8988T (cell line): ENCODE measurements around the gene ST3GAL6.
"Not testable (repeated sequence)": the region's sequence is repeated elsewhere in the genome, so short reads cannot be mapped to it uniquely, and the experiment has no call there.

Experiments used
- DNase-seq: peaks from one replicate; pipeline ENCODE4 v3.0.0; 2011

Gene ST3GAL6

DNA sequence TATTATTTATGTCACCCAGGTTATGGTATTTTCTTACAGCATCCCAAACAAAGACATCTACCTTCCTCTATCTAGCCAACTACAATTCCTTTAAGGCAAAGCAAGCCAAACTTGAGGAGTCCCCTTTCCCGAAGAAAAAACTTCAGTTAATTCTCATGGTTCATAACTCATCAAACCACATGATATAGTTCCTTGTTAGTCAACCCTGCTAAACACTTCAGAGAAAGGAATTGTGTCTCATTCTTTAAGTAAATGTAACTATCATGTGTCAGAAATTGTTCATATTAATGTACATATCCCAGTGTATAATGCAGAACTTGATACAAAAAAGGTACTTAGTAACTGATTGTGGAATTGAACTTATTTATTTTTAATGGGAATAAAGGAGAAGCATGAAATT is 44.4 kb downstream of the ST3GAL6 start:
- DNase-seq = no peak

- no peak for DNase-seq
These were observed 44.9 kb downstream of the ST3GAL6 start for GRCh38 chr3:98808071-98808470.

DNA sequence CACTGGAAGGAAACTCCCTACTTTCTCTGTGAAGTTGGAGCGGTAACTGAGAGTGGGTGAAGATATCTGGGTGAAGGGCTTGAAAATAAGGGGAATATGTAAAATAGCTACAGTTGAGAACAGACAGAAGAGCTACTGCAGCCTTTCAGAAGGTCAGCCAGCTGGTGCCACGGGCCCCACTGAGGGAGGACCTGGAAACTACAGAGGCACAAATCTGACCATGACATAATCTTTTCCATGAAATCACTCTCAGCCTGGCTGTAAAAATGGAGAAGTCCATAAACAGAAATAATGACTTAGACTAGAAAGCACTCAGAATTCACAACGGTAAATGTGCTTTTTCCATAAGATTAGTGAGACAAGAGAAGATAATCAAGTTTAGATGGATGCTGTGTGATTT is 46.4 kb downstream of the ST3GAL6 start:
- DNase-seq = no peak

DNA sequence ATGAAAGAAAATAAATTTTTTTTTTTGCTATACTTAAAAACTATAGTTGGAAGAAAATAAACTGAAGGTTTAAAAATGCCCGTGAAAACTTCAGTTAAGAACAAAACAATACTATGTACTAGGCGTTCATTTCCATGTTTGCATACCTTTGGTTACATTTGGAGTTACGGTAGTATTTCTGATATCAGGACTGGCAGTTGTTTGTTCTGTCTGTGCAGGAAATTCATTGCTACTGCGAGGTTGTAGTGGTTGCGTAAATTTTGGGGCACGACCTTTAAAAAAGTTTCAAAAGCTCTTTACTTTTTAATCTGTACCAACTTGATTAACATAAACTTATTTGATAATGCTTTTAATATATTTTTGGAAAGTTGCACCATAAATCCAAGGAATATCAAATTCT is 47.9 kb downstream of the ST3GAL6 start:
- no peak for DNase-seq

GRCh38 chr3:98812851-98813374 is 49.8 kb downstream of the ST3GAL6 start:
- DNase-seq = no peak

GRCh38 chr3:98814817-98815420 is 51.8 kb downstream of the ST3GAL6 start:
- DNase-seq = no peak

GRCh38 chr3:98817547-98818041 is 54.5 kb downstream of the ST3GAL6 start:
- DNase-seq = no peak

- no peak for DNase-seq
These were observed 57.9 kb downstream of the ST3GAL6 start for GRCh38 chr3:98821063-98821462.

DNA sequence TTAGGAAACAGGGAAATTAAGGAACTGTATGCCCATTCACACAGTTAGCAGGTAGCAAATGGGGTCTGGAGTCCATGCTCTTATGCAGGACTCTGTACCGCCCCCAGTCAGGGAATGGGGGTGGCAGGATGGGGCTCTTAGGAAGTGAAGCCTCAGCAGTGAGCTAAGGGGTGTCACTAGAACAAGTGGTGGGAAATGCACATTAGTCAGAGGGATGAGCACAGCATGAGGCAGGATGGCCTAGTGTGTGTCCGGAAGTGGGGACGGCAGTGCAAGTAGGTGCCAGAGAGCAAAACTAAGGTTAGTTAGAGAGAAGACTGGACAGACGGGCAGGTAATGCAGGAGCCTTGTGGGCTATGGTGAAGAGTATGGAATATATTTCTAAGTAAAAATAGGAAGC is 60.7 kb downstream of the ST3GAL6 start:
- DNase-seq = no peak

- DNase-seq = no peak
These were observed 61.1 kb downstream of the ST3GAL6 start for GRCh38 chr3:98824256-98824655.

DNA sequence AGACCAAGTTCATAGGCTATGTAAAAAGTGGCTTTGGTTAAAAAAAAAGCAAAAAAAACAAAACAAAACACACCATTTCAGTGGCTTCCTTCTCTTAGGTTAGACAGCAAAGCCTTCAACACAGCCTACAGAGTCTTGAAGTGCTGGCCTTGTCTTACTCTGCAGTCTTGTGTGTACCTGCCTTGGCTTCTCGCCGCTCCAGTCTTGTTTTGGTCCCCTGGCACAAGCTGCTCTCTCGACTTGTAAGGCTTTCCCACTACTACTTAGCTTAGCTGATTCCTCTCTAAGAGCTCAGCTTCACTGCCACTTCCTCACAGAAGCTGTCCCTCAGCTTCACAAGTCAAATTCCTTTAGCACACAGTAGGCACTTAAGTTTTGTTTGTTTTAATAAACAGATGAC is 63.0 kb downstream of the ST3GAL6 start:
- DNase-seq = no peak

DNA sequence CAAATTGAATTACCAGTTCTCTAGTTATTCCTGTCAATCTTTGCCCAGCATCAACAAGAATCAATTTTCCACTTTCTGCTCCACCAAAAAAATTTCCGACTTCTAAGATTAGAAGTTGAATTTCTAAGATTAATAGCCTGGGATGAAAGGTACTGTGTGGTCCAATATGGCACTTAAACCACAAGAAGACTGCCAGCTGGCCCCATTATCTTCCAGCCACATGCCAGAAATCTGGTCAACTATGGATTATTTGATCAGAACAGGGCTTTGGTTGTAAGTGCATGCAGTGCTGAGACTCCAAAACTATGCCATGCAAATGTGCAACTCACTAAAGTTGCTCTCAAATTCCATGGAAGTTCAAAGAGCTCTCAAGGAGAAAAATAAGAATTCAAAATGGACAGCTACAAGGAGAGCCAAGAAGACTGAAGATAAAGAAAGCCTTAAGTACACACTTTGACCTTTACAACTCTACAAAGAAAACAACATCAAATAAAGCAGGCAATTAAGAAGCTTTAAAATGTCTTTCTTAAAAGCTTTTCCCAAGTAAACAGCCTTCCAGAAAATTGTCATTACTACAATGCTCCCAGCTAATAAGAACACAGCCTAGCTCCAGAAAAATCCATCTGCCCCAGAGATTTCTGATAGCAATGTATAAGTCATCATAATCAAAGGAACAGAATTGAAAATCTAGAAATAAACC is 64.2 kb downstream of the ST3GAL6 start:
- DNase-seq = no peak

GRCh38 chr3:98829246-98829832 is 66.2 kb downstream of the ST3GAL6 start:
- DNase-seq = no peak

DNA sequence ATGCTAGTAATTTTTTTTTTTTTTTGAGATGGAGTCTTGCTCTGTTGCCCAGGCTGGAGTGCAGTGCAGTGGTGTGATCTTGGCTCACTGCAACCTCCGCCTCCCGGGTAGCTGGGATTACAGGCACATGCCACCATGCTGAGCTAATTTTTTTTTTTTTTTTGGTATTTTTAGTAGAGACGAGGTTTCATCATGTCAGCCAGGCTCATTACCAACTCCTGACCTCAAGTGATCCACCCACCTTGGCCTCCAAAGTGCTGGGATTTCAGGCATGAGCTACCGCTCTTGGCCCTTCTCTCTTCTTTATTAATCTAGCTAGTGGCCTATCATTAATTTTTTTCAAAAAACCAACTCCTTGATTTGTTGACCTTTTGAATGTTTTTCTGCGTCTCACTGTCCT is 67.9 kb downstream of the ST3GAL6 start:
- DNase-seq = not testable (repeated sequence)

DNA sequence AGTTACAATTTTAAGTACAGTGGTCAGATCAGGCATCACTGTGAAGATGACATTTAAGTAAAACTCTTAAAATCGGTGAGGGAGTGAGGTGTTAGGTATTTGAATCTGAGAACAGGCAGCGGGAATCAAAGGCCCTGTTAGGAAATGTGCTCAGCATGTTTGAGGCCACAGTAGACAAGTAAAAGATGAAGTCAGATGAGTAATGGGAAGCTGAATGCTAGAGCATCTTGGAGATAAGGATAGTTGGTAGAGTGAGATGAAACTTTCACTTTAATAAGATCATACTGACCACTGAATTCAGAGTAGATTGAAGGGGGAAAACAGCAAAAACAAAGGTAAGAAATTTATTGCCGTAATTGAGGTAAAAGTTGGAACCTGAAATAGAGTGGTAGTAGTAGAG is 76.7 kb downstream of the ST3GAL6 start:
- no peak for DNase-seq

DNA sequence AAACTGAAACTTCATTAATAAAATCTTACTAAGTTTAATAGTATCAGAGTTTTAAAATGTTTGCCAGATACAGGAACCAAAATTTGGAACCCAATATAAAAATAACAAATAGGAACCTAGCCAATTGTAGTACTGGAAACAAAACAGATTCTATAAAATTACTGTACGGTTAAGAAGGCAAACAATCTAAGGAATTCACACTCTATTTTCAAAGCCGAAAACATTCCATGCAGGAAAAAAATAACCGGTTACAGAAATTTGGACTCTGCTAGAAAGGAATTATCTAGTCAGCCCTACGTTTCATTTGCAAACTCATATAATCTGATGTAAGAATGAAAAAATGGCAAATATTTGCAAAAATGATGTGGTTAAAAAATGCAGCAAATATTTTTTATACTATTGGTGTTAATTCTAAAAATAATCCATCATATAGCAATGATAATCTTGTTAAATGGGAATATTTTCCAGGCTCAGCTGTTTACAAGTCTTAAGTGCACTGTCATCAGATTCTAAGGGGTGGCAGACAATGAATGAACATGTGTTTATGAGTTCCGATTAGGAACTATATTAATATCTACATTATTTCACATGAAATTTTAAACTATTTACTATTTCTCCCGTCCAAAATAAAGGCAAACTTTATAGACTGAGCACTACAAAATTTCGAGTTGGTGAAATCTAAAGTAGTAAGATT is 80.3 kb downstream of the ST3GAL6 start:
- no peak for DNase-seq
